ENCODE data around the gene WWTR1.

DNA sequence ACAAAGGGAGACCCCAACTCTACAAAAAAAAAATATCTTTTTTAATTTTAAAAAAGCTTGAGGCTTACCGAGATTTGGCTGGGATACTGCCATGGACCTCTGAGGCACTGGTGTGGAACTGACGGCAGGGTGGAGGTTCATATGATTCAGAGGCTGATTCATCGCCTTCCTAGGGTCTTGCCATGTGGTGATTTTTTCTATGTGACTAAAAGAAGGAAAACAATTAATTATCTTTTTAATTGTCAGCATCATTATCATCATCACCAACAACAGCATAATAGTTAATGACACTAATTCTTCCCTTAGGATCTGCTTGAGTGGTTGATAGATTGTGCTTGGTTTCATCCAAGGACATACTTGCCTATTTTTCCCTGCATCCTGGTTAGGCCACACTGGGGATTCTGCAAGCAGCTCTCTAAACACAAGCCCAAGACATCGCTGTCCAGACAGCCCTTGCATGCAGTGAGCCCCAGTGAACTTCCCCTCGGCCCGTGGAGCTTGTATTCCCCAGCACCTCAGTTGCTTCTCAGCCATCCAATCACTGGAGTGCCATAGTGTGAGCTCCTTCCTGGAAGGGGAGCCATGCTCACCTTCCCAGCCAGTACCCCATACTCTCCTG, 84.9 kb downstream of the WWTR1 start:
- TF ChIP-seq, protein P1, sequence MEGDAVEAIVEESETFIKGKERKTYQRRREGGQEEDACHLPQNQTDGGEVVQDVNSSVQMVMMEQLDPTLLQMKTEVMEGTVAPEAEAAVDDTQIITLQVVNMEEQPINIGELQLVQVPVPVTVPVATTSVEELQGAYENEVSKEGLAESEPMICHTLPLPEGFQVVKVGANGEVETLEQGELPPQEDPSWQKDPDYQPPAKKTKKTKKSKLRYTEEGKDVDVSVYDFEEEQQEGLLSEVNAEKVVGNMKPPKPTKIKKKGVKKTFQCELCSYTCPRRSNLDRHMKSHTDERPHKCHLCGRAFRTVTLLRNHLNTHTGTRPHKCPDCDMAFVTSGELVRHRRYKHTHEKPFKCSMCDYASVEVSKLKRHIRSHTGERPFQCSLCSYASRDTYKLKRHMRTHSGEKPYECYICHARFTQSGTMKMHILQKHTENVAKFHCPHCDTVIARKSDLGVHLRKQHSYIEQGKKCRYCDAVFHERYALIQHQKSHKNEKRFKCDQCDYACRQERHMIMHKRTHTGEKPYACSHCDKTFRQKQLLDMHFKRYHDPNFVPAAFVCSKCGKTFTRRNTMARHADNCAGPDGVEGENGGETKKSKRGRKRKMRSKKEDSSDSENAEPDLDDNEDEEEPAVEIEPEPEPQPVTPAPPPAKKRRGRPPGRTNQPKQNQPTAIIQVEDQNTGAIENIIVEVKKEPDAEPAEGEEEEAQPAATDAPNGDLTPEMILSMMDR (IDR thresholded peaks at IDR 0.05; ENCODE audit: low read length) = no peak
- no peak for TF ChIP-seq EZH2 (IDR thresholded peaks at IDR 0.05; ENCODE audit: borderline replicate concordance, low read length)

Measured in OCI-LY1 (cell line).